Spleen (tissue), 11 donors: ENCODE results near the gene SPTBN1. TPM values are rescaled to one million over a fixed set of nuclear protein-coding genes. Genes with fewer than 3 reads are reported as not detected.
"Not testable (repeated sequence)": the region's sequence is repeated elsewhere in the genome, so short reads cannot be mapped to it uniquely, and the experiment has no call there.

ENCODE experiments used
- DNase-seq: peaks from one replicate; pipeline ENCODE4 v3.0.0-alpha.2; 2020
- H3K27ac ChIP-seq, 8 donors: fragments of 200-600 bp; sonication (generic) in 7 of 8; 1 replicate in 4 of 8; 2 replicates in 4 of 8; pipeline versions ENCODE4 v1.5.0 to v1.8.0; 2016 to 2021; ENCODE audit warnings: inconsistent platforms in 4 of 8, mild to moderate bottlenecking in 4 of 8, moderate library complexity in 1 of 8
- H3K27me3 ChIP-seq, 7 donors: fragments of 200-600 bp; sonication (generic) in 6 of 7; replicated peaks in 1 of 7; 1 replicate in 4 of 7; 2 replicates in 3 of 7; pipeline versions ENCODE4 v1.5.0 to v1.8.0; 2016 to 2021; ENCODE audit warnings: inconsistent platforms in 3 of 7, mild to moderate bottlenecking in 1 of 7
- H3K36me3 ChIP-seq, 6 donors: fragments of 200-600 bp; sonication (generic) in 5 of 6; 1 replicate in 4 of 6; 2 replicates in 2 of 6; pipeline versions ENCODE4 v1.5.0 to v1.8.0; 2016 to 2021; ENCODE audit warnings: inconsistent platforms in 2 of 6
- H3K4me1 ChIP-seq, 6 donors: fragments of 200-600 bp; sonication (generic) in 5 of 6; 1 replicate in 3 of 6; 2 replicates in 3 of 6; pipeline versions ENCODE4 v1.5.0 to v1.8.0; 2016 to 2021; ENCODE audit warnings: inconsistent platforms in 3 of 6
- H3K4me3 ChIP-seq, 8 donors: fragments of 200-600 bp; sonication (generic) in 7 of 8; 1 replicate in 4 of 8; 2 replicates in 4 of 8; pipeline versions ENCODE4 v1.5.0 to v1.8.0; 2016 to 2021; ENCODE audit warnings: inconsistent platforms in 4 of 8, mild to moderate bottlenecking in 4 of 8, moderate library complexity in 2 of 8
- H3K9me3 ChIP-seq, 8 donors: fragments of 200-600 bp; sonication (generic) in 7 of 8; 1 replicate in 4 of 8; 2 replicates in 4 of 8; pipeline versions ENCODE4 v1.5.0 to v1.8.0; 2016 to 2021; ENCODE audit warnings: inconsistent platforms in 4 of 8
- CTCF ChIP-seq, 11 experiments: fragments of 200-600 bp in 7 of 11; fragments of 450-650 bp in 4 of 11; sonication (generic) in 4 of 11; IDR thresholded peaks in 8 of 11; conservative IDR thresholded peaks in 3 of 11; 1 replicate in 7 of 11; 2 replicates in 4 of 11; pipeline versions ENCODE4 v1.4.0 to v1.8.0; 2016 to 2021; ENCODE audit warnings: antibody characterized with exemption in 11 of 11, inconsistent platforms in 4 of 11, mild to moderate bottlenecking in 1 of 11
- POLR2A ChIP-seq, 3 donors: fragments of 450-650 bp; IDR thresholded peaks; one replicate each; pipeline ENCODE4 v1.5.1; 2017; ENCODE audit warnings: antibody characterized with exemption in 3 of 3, mild to moderate bottlenecking in 1 of 3
- POLR2AphosphoS5 ChIP-seq, 3 donors: sonication (generic); formaldehyde crosslinking; IDR thresholded peaks; one replicate each; pipeline ENCODE4 v1.5.1; 2017; ENCODE audit warnings: antibody characterized with exemption in 3 of 3
- WGBS, 5 donors: extraction: QIAGEN DNeasy Blood & Tissue Kit in 3 of 5; methylation state at CpG; one replicate each; pipeline versions ENCODE4 v1.1.5 to v1.1.7; 2013 to 2018; 5-methylcytosine and 5-hydroxymethylcytosine counted together
- intact Hi-C: fragments of 100-400 bp; cut with DNase I; formaldehyde crosslinking; loops from one replicate; pipeline ENCODE4 v1.15.0; 2023; ENCODE audit warnings: low total_unique reads
- polyA plus RNA-seq, 3 donors: library from polyadenylated mRNA; stranded (reverse); fragments of 200-250 nt; gene quantifications; one replicate each; pipeline ENCODE4 v1.2.1, GENCODE V29; 2013
- total RNA-seq, 7 donors: library from RNA; depleted of rRNA in 3 of 7; stranded (reverse); fragments of >200 nt in 3 of 7; fragmentation: NEBNext Ultra II Directional in 4 of 7; extraction: Animal tissue kit (Norgen Biotek cat#: 25700) in 4 of 7; gene quantifications; one replicate each; pipeline versions ENCODE4 v1.1.0 to v1.2.1, GENCODE V29; 2016 to 2021
- donor health status: healthy with polysubstance abuse.
- donor health status: DM: no; HTN: no; CAD: no; lungs with moderate emphysema.
- donor health status: DM: no; HTN: no; CAD: no.
- donor health status: Bipolar disorder and iron deficiency.
- donor health status: healthy.
- donor health status: DM: no; HTN: no; CAD: no.
- donor health status: DM: yes; HTN: yes; CAD: no.

Gene SPTBN1
- total and polyA plus RNA-seq, 10 donors, result 32.7 to 352 (median 269) TPM

DNA sequence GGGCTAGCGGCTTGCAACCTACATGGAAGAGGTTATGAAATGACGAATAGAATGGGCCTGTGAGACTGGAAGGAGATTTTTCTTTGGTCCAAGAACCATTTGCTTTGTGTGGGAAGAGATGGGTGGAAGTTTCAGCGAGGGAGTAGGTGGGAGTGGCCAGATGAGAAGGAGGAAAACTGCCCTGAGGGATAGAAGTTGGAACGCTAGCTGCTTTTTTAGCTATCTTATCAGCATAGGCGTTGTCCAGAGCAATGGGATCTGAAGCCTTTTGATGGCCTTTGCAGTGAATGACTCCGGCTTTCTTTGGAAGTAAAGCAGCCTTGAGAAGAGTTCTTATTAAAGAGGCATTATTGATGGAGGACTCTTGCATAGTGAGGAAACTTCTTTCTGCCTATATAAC, 52.4 kb downstream of the SPTBN1 start:
- TF ChIP-seq POLR2A (IDR thresholded peaks at IDR 0.05), result no peak
- no peak for TF ChIP-seq POLR2AphosphoS5 (IDR thresholded peaks at IDR 0.05)
- H3K36me3 ChIP-seq, result no peaks in the 10 kb centered on the region
- intact Hi-C loops, result no loop called here
- H3K4me1 ChIP-seq, result peaks cover 0 to 28% (median 7%) of the 10 kb centered on the region in 6 donors
- no peaks in the 10 kb centered on the region for H3K27me3 ChIP-seq
- no peaks in the 10 kb centered on the region for H3K9me3 ChIP-seq
- no peak overlapping the region for H3K27ac ChIP-seq
- 81 to 95% (median 89%) methylated on average over 6 of the region's 6 CpGs for WGBS, 5 donors
- DNase-seq, result no peak
- no peak overlapping the region for H3K4me3 ChIP-seq

DNA sequence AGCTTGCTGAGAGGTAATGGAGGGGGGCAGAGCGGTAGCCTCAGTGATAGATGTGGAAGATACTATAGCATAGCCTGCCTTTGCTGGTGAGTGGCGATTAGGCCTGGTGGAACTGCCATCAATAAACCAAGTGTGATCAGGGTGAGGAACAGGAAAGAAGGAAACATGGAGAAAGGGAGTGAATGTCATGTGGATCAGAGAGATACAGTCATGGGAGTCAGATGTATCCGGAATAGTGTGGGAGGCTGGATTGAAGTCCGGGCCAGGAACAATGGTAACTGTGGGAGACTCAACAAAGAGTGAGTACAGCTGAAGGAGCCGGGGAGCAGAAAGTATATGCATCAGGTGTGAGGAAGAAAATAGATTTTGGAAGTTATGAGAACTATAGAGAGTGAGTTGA, 52.9 kb downstream of the SPTBN1 start:
- intact Hi-C loops, result not testable (repeated sequence)
- 89 to 95% (median 91%) methylated on average over 5 of the region's 5 CpGs for WGBS, 5 donors

GRCh38 chr2:54510916-54511315, 54.8 kb downstream of the SPTBN1 start:
- Histone ChIP-seq H3K27ac (peak overlapping the region in 2 of 8 donors; percentile 19 to 23), H3K9me3 (no peaks in the 10 kb centered on the region), H3K36me3 (no peaks in the 10 kb centered on the region), H3K27me3 (no peaks in the 10 kb centered on the region), H3K4me3 (no peak overlapping the region), H3K4me1 (peaks cover 0 to 22% (median 7%) of the 10 kb centered on the region in 6 donors)
- TF ChIP-seq POLR2AphosphoS5 (IDR thresholded peaks at IDR 0.05) (no peak), POLR2A (IDR thresholded peaks at IDR 0.05) (no peak), CTCF (IDR thresholded peaks at IDR 0.05 in 8 of 11, conservative IDR thresholded peaks at IDR 0.05 in 3 of 11) (no peak)
- no peak for DNase-seq
- intact Hi-C loops, result no loop called here
- WGBS, 5 donors, result 80 to 96% (median 86%) methylated on average over 2 of the region's 2 CpGs

More for the DNA sequence above, 52.9 kb downstream of the SPTBN1 start:
- H3K4me1 ChIP-seq, result peaks cover 0 to 25% (median 7%) of the 10 kb centered on the region in 6 donors
- not testable (repeated sequence) for DNase-seq, H3K27ac ChIP-seq, H3K9me3 ChIP-seq, H3K27me3 ChIP-seq, H3K36me3 ChIP-seq, H3K4me3 ChIP-seq

- no peak overlapping the region for H3K27ac ChIP-seq
- no peaks in the 10 kb centered on the region for H3K36me3 ChIP-seq
- TF ChIP-seq CTCF (IDR thresholded peaks at IDR 0.05 in 8 of 11, conservative IDR thresholded peaks at IDR 0.05 in 3 of 11), result no peak
- DNase-seq, result no peak
- intact Hi-C loops, result no loop called here
- WGBS, 5 donors, result 79 to 90% (median 85%) methylated on average over 3 of the region's 3 CpGs
- H3K9me3 ChIP-seq, result no peaks in the 10 kb centered on the region
- H3K4me3 ChIP-seq, result no peak overlapping the region
- H3K4me1 ChIP-seq, result peaks cover 0 to 22% (median 7%) of the 10 kb centered on the region in 6 donors
- no peaks in the 10 kb centered on the region for H3K27me3 ChIP-seq
Measured at GRCh38 chr2:54512183-54512582, 56.1 kb downstream of the SPTBN1 start.

- no peak for TF ChIP-seq POLR2AphosphoS5 (IDR thresholded peaks at IDR 0.05)
- no peak for TF ChIP-seq CTCF (IDR thresholded peaks at IDR 0.05 in 8 of 11, conservative IDR thresholded peaks at IDR 0.05 in 3 of 11)
- no peak for TF ChIP-seq POLR2A (IDR thresholded peaks at IDR 0.05)
- H3K4me1 ChIP-seq, result peaks cover 0 to 22% (median 7%) of the 10 kb centered on the region in 6 donors
- no peaks in the 10 kb centered on the region for H3K36me3 ChIP-seq
- H3K27me3 ChIP-seq, result no peaks in the 10 kb centered on the region
- no peak for DNase-seq
- H3K4me3 ChIP-seq, result no peak overlapping the region
- intact Hi-C loops, result no loop called here
- 73 to 85% (median 83%) methylated on average over 4 of the region's 4 CpGs for WGBS, 5 donors
- no peak overlapping the region for H3K27ac ChIP-seq
- no peaks in the 10 kb centered on the region for H3K9me3 ChIP-seq
Measured at GRCh38 chr2:54512663-54513362, 56.7 kb downstream of the SPTBN1 start.
